Inferior parietal cortex (tissue), 1 donor: ENCODE results near the gene SORCS3.
A peak's percentile ranks its signal among the peaks of the same experiment; 100 is the strongest.

ENCODE experiments used
- DNase-seq: peaks from one replicate; pipeline ENCODE4 v3.0.0-alpha.2; 2016; ENCODE audit errors: extremely low spot score

Gene SORCS3

GRCh38 chr10:104643303-104643663 is 2.2 kb downstream of the SORCS3 start:
- DNase-seq, result no peak

- DNase-seq, result no peak
Observed at GRCh38 chr10:104646146-104646545, 5.1 kb downstream of the SORCS3 start.

GRCh38 chr10:104648421-104648820 is 7.3 kb downstream of the SORCS3 start:
- no peak for DNase-seq

- DNase-seq, result peak; percentile 68
Observed at GRCh38 chr10:104650072-104650471, 9.0 kb downstream of the SORCS3 start.

GRCh38 chr10:104650635-104651331 is 9.7 kb downstream of the SORCS3 start:
- DNase-seq, result no peak

- no peak for DNase-seq
Observed at GRCh38 chr10:104657036-104657435, 15.9 kb downstream of the SORCS3 start.

GRCh38 chr10:104657457-104657856 is 16.4 kb downstream of the SORCS3 start:
- no peak for DNase-seq

GRCh38 chr10:104658067-104658466 is 17.0 kb downstream of the SORCS3 start:
- DNase-seq, result no peak

GRCh38 chr10:104659809-104660208 is 18.7 kb downstream of the SORCS3 start:
- no peak for DNase-seq

- DNase-seq, result no peak
Observed at GRCh38 chr10:104663076-104663475, 22.0 kb downstream of the SORCS3 start.

GRCh38 chr10:104663563-104663962 is 22.5 kb downstream of the SORCS3 start:
- DNase-seq, result no peak

- no peak for DNase-seq
Observed at GRCh38 chr10:104664205-104664604, 23.1 kb downstream of the SORCS3 start.

- DNase-seq, result no peak
Observed at GRCh38 chr10:104665174-104665573, 24.1 kb downstream of the SORCS3 start.

GRCh38 chr10:104666106-104666505 is 25.0 kb downstream of the SORCS3 start:
- DNase-seq, result no peak

GRCh38 chr10:104676874-104677273 is 35.8 kb downstream of the SORCS3 start:
- no peak for DNase-seq

GRCh38 chr10:104678658-104679057 is 37.6 kb downstream of the SORCS3 start:
- DNase-seq, result no peak

- DNase-seq, result peak; percentile 80
Observed at GRCh38 chr10:104680467-104681401, 39.6 kb downstream of the SORCS3 start.

GRCh38 chr10:104681485-104681884 is 40.4 kb downstream of the SORCS3 start:
- no peak for DNase-seq

- peak; percentile 41 for DNase-seq
Observed at GRCh38 chr10:104683567-104683966, 42.5 kb downstream of the SORCS3 start.

GRCh38 chr10:104686829-104687228 is 45.7 kb downstream of the SORCS3 start:
- no peak for DNase-seq

- DNase-seq, result peak; percentile 55
Observed at GRCh38 chr10:104688251-104689042, 47.4 kb downstream of the SORCS3 start.

GRCh38 chr10:104689105-104689504 is 48.0 kb downstream of the SORCS3 start:
- no peak for DNase-seq
